Stromal cell of bone marrow (primary cell): ENCODE data around the gene ERI3.
"Not testable (repeated sequence)": the region's sequence is repeated elsewhere in the genome, so short reads cannot be mapped to it uniquely, and the experiment has no call there.

Source experiments
- DNase-seq: peaks from one replicate; pipeline ENCODE4 v3.0.0-alpha.2; 2012; ENCODE audit warnings: low read depth

ERI3 gene

DNA sequence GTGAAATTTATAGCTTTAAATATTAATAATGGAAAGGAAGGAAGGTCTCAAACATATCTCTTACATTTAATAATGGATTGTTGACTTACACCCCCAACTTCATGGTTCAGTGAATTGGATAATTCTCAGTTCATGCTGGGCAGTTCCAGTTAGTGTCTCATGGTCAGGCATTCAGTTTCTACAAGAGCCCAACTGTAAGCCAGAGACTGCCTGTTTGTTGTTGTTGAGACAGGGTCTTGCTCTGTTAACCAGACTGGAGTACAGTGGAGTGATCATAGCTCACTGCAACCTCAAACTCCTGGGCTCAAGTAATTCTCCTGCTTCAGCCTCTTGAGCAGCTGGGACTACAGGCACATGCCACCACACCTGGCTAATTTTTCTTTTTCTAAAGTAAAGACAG lies 146.8 kb downstream of the ERI3 start:
- DNase-seq, result no peak

DNA sequence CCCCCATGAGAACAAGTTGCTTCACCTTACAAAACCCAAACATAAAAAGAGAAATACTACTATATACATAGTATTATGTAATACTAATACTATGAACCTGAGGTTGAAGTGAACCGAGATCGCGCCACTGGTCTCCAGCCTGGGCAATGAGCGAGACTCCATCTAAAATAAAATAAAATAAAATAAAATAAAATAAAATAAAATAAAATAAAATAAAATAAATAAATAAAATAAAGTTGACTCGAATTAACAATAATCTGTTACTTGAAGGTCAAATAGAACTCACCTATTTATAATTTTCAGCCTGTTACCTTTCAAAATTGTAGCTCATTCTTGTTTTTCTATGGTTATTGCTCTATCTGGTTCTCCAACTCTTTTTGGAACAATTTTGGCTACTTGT lies 148.5 kb downstream of the ERI3 start:
- DNase-seq, result not testable (repeated sequence)

DNA sequence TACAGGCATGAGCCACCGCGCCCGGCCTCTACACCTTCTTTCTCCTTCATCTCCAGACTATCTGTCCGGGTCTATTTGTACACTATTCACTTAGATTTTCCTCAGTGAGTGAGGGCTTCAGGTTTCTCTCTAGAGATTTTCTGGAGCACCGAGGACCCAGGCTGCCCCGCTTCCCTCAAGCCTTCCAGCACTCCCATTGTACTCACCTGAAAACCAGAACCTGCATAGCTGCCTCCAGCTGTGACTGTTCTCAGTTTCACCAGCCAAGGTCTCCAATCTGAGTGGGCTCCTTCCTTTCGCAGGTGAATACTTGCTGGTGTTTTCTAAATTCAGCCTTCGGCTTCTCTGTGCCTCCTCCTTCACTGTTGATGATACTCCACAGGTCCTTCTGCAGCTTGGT lies 154.7 kb downstream of the ERI3 start:
- no peak for DNase-seq

DNA sequence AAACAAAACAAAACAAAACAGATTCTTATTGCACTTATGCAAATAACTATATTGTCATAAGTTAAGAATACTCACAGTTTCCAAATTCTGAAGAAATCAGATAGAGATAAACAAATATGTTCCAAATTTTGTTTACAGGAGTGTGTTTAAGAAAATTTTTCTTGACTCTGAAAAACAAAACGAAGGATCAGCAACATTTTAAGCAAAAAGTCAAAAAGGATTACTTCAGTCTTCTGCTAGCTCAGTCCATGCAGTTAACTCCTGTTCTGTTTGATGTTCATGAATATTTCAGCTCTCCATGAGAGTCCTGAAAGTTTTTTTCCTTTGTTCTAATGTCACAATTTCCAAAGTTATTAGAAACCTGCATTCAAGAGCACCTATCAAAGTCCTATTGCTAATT lies 180.4 kb downstream of the ERI3 start:
- no peak for DNase-seq
